Kidney glomerular epithelial cell (primary cell): Measurements from ENCODE around the gene COL1A1.
A peak's percentile ranks its signal among the peaks of the same experiment; 100 is the strongest.

Experiments
- DNase-seq: peaks from one replicate; lab custom pipeline; 2025; lab: John Stamatoyannopoulos, UW

Gene COL1A1

DNA sequence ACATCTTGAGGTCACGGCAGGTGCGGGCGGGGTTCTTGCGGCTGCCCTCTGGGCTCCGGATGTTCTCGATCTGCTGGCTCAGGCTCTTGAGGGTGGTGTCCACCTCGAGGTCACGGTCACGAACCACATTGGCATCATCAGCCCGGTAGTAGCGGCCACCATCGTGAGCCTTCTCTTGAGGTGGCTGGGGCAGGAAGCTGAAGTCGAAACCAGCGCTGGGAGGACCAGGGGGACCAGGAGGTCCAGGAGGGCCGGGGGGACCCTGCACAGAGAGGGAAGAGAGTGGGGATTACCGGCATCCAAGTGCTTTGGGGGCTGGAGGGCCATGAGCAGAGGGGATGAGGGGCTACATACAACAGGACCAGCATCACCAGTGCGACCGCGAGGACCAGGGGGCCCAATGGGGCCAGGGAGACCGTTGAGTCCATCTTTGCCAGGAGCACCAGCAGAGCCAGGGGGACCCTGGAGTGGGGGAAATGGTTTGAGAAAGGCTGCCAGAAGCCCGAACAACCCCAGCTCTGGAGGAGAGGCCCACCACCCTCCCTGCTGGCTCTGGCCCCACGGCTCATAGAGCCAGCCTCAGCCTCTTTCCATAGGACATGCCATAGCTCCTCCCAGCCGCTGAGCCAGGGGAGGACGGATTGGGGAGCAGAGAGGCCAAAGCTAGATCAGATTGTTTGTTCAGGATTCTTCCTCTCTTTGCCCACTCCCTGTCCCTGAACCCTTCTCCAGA is 14.6 kb downstream of the COL1A1 start:
- no peak for DNase-seq

DNA sequence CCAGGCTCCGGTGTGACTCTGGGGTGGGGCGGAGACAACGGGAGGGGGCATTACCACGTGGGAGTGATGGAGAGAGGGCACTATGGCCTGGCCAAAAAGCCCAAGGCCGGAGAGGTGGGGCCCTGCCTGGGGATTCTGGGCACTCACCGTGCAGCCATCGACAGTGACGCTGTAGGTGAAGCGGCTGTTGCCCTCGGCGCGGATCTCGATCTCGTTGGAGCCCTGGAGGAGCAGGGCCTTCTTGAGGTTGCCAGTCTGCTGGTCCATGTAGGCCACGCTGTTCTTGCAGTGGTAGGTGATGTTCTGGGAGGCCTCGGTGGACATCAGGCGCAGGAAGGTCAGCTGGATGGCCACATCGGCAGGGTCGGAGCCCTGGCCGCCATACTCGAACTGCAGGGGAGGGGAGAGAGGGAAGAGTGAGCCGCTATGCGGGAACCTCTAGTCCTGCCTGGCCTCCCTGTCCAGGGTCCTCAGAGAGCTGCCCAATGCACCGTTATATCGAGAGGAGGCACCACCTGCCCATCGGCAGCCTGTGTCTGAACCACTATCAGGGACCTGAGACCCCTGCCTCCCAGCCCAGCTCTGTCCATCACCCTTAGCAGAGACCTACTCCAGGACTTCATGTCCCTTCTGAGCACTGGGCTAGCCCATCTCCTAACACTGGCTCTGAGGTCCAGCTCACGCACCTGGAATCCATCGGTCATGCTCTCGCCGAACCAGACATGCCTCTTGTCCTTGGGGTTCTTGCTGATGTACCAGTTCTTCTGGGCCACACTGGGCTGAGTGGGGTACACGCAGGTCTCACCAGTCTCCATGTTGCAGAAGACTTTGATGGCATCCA is 15.6 kb downstream of the COL1A1 start:
- no peak for DNase-seq

GRCh38 chr17:50184611-50185398 is 16.6 kb downstream of the COL1A1 start:
- DNase-seq = no peak

DNA sequence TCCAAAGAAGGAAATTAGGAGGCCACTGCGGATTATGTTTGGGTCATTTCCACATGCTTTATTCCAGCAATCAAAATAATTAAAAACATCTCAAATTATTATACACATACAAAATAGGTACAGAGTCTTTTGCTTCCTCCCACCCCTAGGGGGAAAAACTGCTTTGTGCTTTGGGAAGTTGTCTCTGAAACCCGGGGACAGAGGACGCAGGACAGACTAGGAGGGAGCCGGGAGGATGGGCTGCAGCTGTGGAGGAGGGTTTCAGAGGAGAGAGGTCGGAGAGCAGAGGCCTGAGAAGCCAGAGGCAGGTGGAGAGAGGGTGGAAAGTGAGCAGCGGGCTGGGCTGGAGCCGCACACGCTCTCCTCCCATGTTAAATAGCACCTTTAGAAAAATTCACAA is 17.4 kb downstream of the COL1A1 start:
- DNase-seq = no peak

DNA sequence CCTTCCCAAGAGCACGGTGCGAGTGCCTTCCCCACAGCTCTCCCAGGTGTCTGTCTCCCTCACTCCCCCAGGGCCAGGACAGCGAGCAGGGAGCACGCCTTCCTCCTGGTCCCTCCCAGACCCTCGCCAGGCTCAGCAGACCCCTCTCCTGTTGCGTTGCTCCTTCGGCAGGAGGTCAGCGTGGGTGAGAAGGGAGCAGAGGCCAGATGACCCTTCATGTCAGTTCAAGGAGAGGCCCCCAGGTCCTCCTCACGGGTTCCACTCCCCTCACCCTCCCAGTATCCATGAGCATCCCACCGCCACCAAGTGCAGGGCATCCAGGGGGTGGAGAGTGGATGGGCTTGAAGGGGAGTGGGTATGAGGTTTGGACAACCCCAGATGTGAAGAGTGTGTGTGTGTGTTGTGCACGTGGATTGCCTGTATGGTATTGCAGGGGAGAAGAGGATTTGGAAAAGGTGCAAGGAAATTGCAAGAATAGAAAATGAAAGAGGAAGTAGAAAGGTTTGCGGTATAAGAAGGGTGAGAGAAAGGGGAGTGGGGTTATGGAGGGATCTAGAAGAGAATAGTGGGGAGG is 17.9 kb downstream of the COL1A1 start:
- no peak for DNase-seq

- DNase-seq = no peak
Measured at GRCh38 chr17:50182783-50183420, 18.5 kb downstream of the COL1A1 start.

GRCh38 chr17:50181591-50182560 is 19.6 kb downstream of the COL1A1 start:
- no peak for DNase-seq

- DNase-seq = no peak
Measured at GRCh38 chr17:50181144-50181543, 20.3 kb downstream of the COL1A1 start.

DNA sequence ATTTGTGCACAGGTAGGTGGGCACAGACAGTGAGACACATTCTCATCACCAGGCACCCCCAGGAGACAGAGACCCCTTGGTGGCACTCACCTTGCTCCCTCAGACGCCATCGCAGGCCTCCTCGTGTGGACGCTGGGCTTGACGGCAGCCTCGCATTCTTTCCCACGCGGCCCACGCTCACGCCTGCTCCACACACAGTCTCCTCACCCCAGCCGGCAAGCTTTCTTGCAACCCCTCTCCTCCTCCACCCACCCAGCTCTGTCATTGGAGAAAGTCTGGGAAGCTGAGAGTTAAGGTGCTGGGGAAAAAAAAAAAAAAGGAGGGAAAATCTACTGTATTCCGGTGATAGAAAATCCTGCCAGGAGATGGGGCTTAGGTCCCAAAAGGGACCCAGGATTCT is 20.8 kb downstream of the COL1A1 start:
- no peak for DNase-seq

- no peak for DNase-seq
Measured at GRCh38 chr17:50180111-50180510, 21.3 kb downstream of the COL1A1 start.

DNA sequence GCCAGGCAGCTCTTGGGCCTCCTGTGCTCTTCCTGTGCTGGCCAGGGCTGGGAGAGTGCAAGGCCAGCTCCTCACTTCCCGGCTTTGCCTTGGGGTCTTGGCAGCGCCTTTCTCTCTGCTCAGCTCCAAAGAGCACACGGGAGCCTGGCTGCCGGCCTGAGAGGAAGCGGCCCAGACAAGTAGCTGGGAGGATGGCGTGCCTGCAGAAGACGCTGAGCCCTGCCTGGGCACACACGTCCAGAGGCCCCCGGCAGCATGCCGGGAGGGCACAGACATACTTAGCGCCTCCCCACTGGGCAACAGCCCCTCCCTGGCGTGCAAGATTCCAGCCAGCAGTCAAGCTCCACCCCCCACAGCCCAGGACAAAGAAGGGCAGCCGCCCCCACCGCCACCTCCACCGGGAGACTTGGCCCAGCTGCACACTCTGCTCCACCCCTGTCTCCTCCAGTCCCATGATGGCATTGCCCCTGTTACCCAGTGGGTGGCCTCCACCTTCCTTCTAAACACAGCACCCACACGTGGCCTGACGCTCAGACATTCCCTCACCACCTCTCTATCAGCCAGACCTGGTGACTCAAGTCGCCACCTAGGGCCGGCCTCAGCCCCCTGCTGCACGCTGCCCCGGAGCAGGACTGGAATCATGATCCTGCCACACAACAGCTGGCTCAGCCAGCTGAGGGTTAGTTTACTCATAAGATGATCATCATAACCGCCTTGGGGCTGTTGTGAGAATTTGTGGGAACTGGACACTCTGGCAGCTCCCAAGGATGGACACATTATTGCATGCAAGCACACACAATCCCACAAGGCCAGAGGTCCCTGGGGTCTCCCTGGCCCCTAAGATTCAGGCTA is 23.2 kb downstream of the COL1A1 start:
- peak; percentile 98 for DNase-seq

- DNase-seq = no peak
Measured at GRCh38 chr17:50177476-50177875, 24.0 kb downstream of the COL1A1 start.

- DNase-seq = no peak
Measured at GRCh38 chr17:50176559-50177357, 24.7 kb downstream of the COL1A1 start.

- DNase-seq = no peak
Measured at GRCh38 chr17:50175035-50175807, 26.2 kb downstream of the COL1A1 start.

- no peak for DNase-seq
Measured at GRCh38 chr17:50174444-50174843, 27.0 kb downstream of the COL1A1 start.

- DNase-seq = peak; percentile 62
Measured at GRCh38 chr17:50173335-50173941, 28.0 kb downstream of the COL1A1 start.

- no peak for DNase-seq
Measured at GRCh38 chr17:50172936-50173334, 28.5 kb downstream of the COL1A1 start.

- DNase-seq = no peak
Measured at GRCh38 chr17:50172130-50172529, 29.3 kb downstream of the COL1A1 start.
